ENCODE data around the gene FGF1. TPM values are rescaled to one million over a fixed set of nuclear protein-coding genes. Genes with fewer than 3 reads are reported as not detected.

The FGF1 gene
- total RNA-seq, 4 donors from 2014 or later = 0.51 to 5.7 (median 1.7) TPM; not detected in 1

GRCh38 chr5:142696379-142696778 lies 10.5 kb upstream of the FGF1 start:
- H3K36me3 ChIP-seq = no peaks in the 10 kb centered on the region
- DNase-seq = no peak
- intact Hi-C loops (cut with DNase I; ENCODE audit: low total_unique reads) = loop anchor here (5.0 kb wide), 2 partner anchors 39 to 84 kb away; no protein-coding TSS in a partner anchor
- H3K4me3 ChIP-seq = no peak overlapping the region
- H3K4me1 ChIP-seq = peaks cover 8 to 13% of the 10 kb centered on the region in 2 donors
- TF ChIP-seq CTCF (IDR thresholded peaks at IDR 0.05) (no peak), POLR2A (IDR thresholded peaks at IDR 0.05) (no peak)
- H3K27me3 ChIP-seq = no peaks in the 10 kb centered on the region
- H3K27ac ChIP-seq = peak overlapping the region; percentile 16 to 22
- no peaks in the 10 kb centered on the region for H3K9me3 ChIP-seq

GRCh38 chr5:142694092-142694856 lies 8.4 kb upstream of the FGF1 start:
- Histone ChIP-seq H3K27me3 (no peaks in the 10 kb centered on the region), H3K27ac (no peak overlapping the region), H3K9me3 (no peaks in the 10 kb centered on the region), H3K36me3 (no peaks in the 10 kb centered on the region), H3K4me1 (peaks cover 8 to 13% of the 10 kb centered on the region in 2 donors), H3K4me3 (no peak overlapping the region)
- no peak for DNase-seq
- no peak for TF ChIP-seq POLR2A (IDR thresholded peaks at IDR 0.05)
- intact Hi-C loops (cut with DNase I; ENCODE audit: low total_unique reads) = no loop called here

GRCh38 chr5:142692321-142692894 lies 6.5 kb upstream of the FGF1 start:
- TF ChIP-seq POLR2A (IDR thresholded peaks at IDR 0.05) = no peak
- no peak for TF ChIP-seq CTCF (IDR thresholded peaks at IDR 0.05)

GRCh38 chr5:142690667-142691066 lies 4.8 kb upstream of the FGF1 start:
- Histone ChIP-seq H3K27ac (no peak overlapping the region), H3K4me3 (no peak overlapping the region), H3K9me3 (no peaks in the 10 kb centered on the region), H3K36me3 (no peaks in the 10 kb centered on the region), H3K27me3 (no peaks in the 10 kb centered on the region), H3K4me1 (no peaks in the 10 kb centered on the region)
- no peak for DNase-seq
- intact Hi-C loops (cut with DNase I; ENCODE audit: low total_unique reads) = no loop called here
- TF ChIP-seq POLR2A (IDR thresholded peaks at IDR 0.05) = no peak
- TF ChIP-seq CTCF (IDR thresholded peaks at IDR 0.05) = no peak

More at GRCh38 chr5:142692321-142692894, 6.5 kb upstream of the FGF1 start:
- Histone ChIP-seq H3K4me1 (peaks cover 0 to 4% of the 10 kb centered on the region in 2 donors), H3K4me3 (no peak overlapping the region), H3K27ac (no peak overlapping the region), H3K9me3 (no peaks in the 10 kb centered on the region), H3K27me3 (no peaks in the 10 kb centered on the region), H3K36me3 (no peaks in the 10 kb centered on the region)
- intact Hi-C loops (cut with DNase I; ENCODE audit: low total_unique reads) = no loop called here
- DNase-seq = no peak

- H3K27ac ChIP-seq = no peak overlapping the region
- H3K36me3 ChIP-seq = no peaks in the 10 kb centered on the region
- H3K9me3 ChIP-seq = no peaks in the 10 kb centered on the region
- TF ChIP-seq CTCF (IDR thresholded peaks at IDR 0.05) (no peak), POLR2A (IDR thresholded peaks at IDR 0.05) (no peak)
- intact Hi-C loops (cut with DNase I; ENCODE audit: low total_unique reads) = no loop called here
- H3K4me3 ChIP-seq = no peak overlapping the region
- H3K4me1 ChIP-seq = no peaks in the 10 kb centered on the region
- DNase-seq = no peak
- H3K27me3 ChIP-seq = no peaks in the 10 kb centered on the region
These were observed 3.2 kb upstream of the FGF1 start for GRCh38 chr5:142689081-142689480.

All from uterus (tissue), 4 donors.